Measurements from ENCODE around the gene CNTNAP2. TPM values are rescaled to one million over a fixed set of nuclear protein-coding genes. Genes with fewer than 3 reads are reported as not detected.

CNTNAP2 gene
- total RNA-seq, 1 experiment from 2014 or later = 0.03 TPM

- TF ChIP-seq POLR2AphosphoS5 (IDR thresholded peaks at IDR 0.05; ENCODE audit: low read depth, low read length) = no peak
- no peak for TF ChIP-seq REST (IDR thresholded peaks at IDR 0.05; ENCODE audit: insufficient read depth in 1 of 2, low read depth in 2 of 2, low read length in 1 of 2)
- TF ChIP-seq, protein P1, sequence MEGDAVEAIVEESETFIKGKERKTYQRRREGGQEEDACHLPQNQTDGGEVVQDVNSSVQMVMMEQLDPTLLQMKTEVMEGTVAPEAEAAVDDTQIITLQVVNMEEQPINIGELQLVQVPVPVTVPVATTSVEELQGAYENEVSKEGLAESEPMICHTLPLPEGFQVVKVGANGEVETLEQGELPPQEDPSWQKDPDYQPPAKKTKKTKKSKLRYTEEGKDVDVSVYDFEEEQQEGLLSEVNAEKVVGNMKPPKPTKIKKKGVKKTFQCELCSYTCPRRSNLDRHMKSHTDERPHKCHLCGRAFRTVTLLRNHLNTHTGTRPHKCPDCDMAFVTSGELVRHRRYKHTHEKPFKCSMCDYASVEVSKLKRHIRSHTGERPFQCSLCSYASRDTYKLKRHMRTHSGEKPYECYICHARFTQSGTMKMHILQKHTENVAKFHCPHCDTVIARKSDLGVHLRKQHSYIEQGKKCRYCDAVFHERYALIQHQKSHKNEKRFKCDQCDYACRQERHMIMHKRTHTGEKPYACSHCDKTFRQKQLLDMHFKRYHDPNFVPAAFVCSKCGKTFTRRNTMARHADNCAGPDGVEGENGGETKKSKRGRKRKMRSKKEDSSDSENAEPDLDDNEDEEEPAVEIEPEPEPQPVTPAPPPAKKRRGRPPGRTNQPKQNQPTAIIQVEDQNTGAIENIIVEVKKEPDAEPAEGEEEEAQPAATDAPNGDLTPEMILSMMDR (IDR thresholded peaks at IDR 0.05) = no peak
- no peak for TF ChIP-seq TCF7L2 (IDR thresholded peaks at IDR 0.05; ENCODE audit: low read depth, low read length)
- no peak for TF ChIP-seq SIN3A (IDR thresholded peaks at IDR 0.05; ENCODE audit: borderline replicate concordance, insufficient read depth, low read depth, low read length)
- Histone ChIP-seq H3K36me3 (ENCODE audit: control insufficient read depth, insufficient read depth, low read length) (no peaks in the 10 kb centered on the region), H3K4me3 (ENCODE audit: low read depth in 2 of 2, low read length in 2 of 2) (no peak overlapping the region), H3K9me3 (ENCODE audit: control insufficient read depth, insufficient read depth, low read depth, low read length) (no peaks in the 10 kb centered on the region; the same call in 1 of the 2 replicates), H3K27ac (ENCODE audit: low read length) (no peak overlapping the region), H3K27me3 (ENCODE audit: control insufficient read depth, insufficient read depth, low read length) (no peaks in the 10 kb centered on the region), H3K4me1 (ENCODE audit: control insufficient read depth, insufficient read depth, low read length) (no peaks in the 10 kb centered on the region)
- ChIA-PET CTCF (no interaction called here), POLR2A (no interaction called here)
- intact Hi-C loops (cut with micrococcal nuclease; ENCODE audit: unreplicated experiment) (no loop called here), in situ Hi-C loops (cut with HindIII; ENCODE audit: low pct_unique_long_range_greater_than_20kb, low sequenced_read_pairs) (no loop called here)
- no TSS peak for BruUV-seq (replicated peaks)
- DNase-seq (ENCODE audit: low read depth, low spot score) (no peak), ATAC-seq (no peak)
Observed at GRCh38 chr7:146894927-146895326, 778.3 kb downstream of the CNTNAP2 start.

DNA sequence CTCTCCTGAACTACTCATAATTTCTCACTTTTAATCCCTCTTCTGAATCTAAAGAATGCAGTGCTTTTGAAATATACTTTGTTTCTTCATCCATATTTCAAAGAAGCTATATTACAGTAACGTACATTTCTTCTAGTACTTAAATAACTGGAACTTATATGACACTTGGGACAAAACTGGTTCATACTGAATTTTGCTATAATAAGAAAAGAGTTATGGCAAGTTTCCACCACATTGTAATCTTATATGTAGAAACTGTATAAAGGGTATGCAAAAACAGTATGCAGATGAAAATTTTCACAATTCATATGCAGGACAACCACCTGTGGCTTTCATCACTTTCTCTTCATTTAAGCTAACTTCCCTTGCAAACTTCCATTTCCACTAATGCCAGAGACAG lies 785.7 kb downstream of the CNTNAP2 start:
- no peaks in the 10 kb centered on the region for H3K27me3 ChIP-seq (ENCODE audit: control insufficient read depth, insufficient read depth, low read length)

More for the DNA sequence above, 785.7 kb downstream of the CNTNAP2 start:
- BruUV-seq (replicated peaks) = no TSS peak
- no peak overlapping the region for H3K27ac ChIP-seq (ENCODE audit: low read length)
- H3K4me1 ChIP-seq (ENCODE audit: control insufficient read depth, insufficient read depth, low read length) = no peaks in the 10 kb centered on the region
- in situ Hi-C loops (cut with HindIII; ENCODE audit: low pct_unique_long_range_greater_than_20kb, low sequenced_read_pairs) = no loop called here
- no peak for ATAC-seq
- intact Hi-C loops (cut with micrococcal nuclease; ENCODE audit: unreplicated experiment) = no loop called here
- H3K9me3 ChIP-seq (ENCODE audit: control insufficient read depth, insufficient read depth, low read depth, low read length) = no peaks in the 10 kb centered on the region
- H3K4me3 ChIP-seq (ENCODE audit: low read depth in 2 of 2, low read length in 2 of 2) = no peak overlapping the region
- DNase-seq (ENCODE audit: low read depth, low spot score) = no peak
- ChIA-PET CTCF (interaction anchor here (0.6 kb wide), 1 partner anchor 664 kb away, joined by 3 read pairs; no protein-coding TSS in a partner anchor), POLR2A (no interaction called here)
- no peak for TF ChIP-seq POLR2AphosphoS5 (IDR thresholded peaks at IDR 0.05; ENCODE audit: low read depth, low read length)
- TF ChIP-seq REST (IDR thresholded peaks at IDR 0.05; ENCODE audit: insufficient read depth in 1 of 2, low read depth in 2 of 2, low read length in 1 of 2) = no peak
- TF ChIP-seq TCF7L2 (IDR thresholded peaks at IDR 0.05; ENCODE audit: low read depth, low read length) = no peak
- TF ChIP-seq, protein P1 (IDR thresholded peaks at IDR 0.05) = no peak
- no peak for TF ChIP-seq SIN3A (IDR thresholded peaks at IDR 0.05; ENCODE audit: borderline replicate concordance, insufficient read depth, low read depth, low read length)
- no peaks in the 10 kb centered on the region for H3K36me3 ChIP-seq (ENCODE audit: control insufficient read depth, insufficient read depth, low read length)
